Cerebellar nuclear complex (tissue), 1 donor: ENCODE data around the gene IRGC.

ENCODE experiments used
- DNase-seq, 2 experiments: peaks; one replicate each; lab custom pipeline; 2025; lab: John Stamatoyannopoulos, UW

The IRGC gene

DNA sequence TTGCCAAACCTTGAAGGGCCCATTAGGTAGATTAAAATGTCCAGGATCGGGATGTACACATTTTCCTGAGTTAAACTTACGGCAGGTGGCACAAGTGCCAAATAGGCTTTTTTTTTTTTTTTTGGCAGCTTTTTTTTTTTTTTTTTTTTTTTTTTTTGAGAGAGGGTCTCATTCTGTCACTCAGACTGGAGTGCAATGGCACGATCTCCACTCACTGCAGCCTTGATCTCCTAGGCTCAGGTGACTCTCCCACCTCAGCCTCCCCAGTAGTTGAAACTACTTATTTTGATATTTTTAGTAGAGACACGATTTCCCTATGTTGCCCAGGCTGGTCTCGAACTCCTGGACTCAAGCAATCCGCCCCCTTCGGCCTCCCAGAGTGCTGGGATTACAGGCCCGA is 9.0 kb downstream of the IRGC start:
- no peak for DNase-seq

DNA sequence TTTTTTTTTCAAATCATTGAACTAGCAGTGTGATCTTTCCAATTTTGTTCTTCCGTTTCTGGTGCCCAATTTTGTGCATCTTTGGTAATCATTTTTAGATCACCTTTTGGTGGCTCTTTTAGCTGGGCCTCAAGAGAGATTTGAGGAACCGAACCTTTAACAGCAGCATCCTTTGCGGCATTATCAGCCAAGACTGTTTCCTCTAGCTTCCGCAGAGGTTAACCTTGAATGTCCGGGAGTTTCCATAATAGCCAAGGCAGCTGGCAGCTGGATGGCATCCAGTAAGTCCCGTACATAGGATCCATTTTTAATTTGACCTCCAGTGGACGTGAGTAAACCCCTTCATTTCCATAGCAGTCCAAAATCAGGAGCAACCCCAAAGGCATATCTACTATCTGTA is 9.6 kb downstream of the IRGC start:
- no peak for DNase-seq

DNA sequence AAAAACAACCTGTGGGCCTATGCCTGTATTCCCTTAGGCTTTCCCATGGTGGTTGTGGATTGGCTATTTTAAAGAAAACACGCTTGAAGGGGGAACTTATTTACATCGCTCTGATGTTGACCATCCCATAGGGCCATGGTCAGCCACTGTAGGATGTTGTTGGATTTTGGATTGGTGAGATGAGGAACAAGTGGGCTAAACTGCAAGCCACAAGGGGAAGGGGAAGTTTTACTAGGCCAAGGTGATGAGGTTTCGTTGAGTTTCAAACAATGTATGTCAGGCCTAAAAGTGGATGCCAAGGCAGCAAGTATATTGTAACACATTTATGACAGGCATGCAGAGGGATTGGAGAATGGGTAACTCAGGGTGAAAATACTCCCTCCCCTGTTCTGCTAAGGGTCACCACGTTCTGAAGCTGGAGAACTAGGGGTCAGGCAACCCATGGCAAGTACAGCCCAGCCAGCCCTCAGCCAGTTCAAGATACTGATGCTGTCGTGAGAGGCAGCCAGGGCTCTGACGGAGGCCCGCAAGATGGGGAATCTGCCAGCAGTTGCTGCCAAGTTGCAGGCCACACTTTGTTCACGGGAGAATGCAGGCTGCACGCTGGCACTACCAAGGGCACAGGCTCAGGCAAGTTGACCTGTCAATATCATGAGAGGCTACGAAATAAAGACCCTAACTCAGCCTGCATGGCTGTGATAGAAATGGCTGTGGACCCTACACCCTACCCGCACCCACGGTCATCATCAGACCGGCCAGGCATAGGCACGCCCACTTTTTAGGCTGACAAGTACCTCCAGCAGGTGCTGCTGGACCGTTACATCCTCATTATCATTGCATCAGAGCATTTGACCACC is 11.1 kb downstream of the IRGC start:
- DNase-seq, result no peak

DNA sequence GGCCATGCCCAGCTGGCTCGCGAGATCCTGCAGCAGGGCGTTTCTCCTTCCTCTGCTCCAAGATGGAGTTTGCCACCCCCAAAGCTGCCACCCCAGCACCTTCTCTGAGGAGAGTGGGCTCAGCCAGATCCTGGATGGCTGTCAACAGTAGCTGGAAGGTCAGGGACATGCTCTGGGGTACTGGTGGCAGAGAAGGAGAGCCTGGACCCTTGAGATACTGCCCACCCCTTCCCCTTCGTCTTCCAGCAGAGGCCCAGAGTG is 11.6 kb downstream of the IRGC start:
- no peak for DNase-seq

DNA sequence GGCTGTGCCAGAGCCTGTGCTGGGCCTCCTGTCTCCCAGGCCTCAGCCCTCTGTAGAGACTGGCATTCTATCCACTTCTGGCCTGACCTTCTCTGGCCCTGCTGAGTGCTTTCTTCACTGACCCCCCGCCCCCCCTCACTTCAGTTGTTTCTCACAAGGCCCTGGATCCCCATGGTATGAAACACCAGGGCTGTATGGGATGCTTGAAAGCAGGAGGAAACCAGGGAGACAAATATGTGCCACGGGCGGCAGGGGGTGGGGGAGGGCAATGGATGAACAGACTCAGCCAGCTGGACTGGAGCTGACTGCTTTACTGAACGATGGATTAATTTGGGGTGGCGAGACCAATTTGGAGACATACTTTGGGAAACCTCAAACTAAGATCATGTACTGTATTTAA is 14.0 kb downstream of the IRGC start:
- no peak for DNase-seq

DNA sequence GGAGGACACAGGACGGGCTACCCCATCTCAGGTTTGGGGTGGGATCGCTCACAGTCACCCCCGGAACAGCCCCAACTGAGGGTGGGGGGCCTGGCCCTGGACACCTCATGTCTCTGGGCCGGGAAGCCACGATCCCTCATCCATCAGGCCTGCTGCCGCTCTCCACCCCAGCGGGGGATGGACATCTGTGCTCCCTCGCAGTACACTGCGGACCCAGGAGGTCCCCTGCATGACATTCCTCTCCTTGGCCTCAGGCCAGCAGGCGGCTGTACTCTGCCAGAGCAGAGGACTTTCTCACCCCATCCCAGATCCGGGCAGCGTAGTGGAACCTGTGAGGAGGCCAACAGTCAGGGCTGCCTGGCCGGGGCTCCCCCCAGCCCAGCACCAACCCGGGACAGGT is 15.5 kb downstream of the IRGC start:
- no peak for DNase-seq

DNA sequence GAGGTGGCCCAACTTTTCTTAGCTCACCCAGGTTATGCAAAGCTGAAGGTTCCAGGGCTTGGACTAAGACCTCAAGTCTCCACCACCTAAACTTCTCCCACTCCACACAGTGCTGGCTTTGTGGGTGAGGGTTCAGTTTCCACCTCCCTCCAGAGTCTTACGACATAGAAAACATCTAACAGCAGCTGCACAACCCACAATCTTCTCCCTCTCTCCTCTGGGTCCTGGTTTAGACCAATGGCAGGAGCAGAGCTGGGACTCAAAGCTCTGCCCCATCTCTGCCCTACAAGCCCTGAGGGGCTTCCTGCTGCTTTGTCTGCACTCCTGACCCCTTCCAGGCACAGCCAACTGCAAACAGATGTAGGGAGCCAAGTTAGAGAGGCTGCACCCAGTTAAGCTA is 16.0 kb downstream of the IRGC start:
- no peak for DNase-seq

DNA sequence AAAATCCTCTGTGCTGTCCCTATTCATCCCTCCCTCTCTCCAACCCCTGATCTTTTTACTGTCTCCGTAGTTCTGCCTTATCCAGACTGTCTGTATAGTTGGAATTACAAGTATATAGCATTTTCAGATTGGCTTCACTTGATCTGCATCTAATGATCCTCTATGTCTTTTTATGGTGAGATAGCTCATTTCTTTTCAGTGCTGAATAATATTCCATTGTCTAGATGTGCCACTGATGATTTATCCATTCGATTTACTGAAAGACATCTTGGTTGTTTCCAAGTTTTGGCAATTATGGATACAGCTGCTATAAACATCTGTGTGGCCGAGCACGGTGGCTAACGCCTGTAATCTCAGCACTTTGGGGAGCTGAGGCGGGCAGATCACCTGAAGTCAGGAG is 19.1 kb downstream of the IRGC start:
- no peak for DNase-seq

DNA sequence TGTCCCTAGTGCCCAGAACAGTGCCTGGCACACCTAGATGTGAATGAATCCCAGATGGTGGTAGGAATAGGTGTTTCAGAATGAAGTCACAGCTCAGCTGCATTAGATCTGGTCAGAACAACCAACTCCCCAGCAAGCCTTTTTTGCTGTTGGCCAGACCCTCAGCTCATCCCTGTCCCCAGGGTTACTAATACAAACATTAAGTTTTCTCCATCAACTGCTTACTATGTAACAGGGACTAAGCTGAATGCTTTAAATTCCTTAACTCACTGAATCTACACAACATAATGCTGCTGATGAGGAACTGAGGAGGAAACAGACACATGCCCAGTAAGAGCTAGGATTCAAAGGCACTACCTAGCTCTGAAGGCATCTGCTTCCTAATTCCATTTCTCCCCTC is 20.1 kb downstream of the IRGC start:
- DNase-seq, result no peak

DNA sequence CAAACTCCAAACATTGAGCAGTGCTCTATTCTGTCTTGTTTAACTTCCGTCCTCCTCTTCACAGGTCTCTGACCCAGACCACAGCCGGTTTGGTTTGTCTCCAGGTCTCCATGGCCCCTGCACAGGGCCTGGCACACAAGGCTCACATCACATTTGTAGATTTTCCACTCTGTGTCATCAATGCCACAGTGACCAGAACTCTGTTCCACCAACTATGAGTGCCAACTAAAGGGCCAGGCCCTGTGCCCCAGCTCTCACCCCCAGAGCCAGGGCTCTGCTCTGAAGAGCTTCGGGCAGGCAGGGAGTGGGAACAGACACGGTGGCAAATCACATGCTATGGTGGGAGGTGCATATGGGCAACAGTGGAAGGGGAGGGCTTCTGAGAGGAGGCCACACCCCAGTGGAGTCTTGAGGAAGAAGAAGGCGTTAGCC is 22.9 kb downstream of the IRGC start:
- no peak for DNase-seq

DNA sequence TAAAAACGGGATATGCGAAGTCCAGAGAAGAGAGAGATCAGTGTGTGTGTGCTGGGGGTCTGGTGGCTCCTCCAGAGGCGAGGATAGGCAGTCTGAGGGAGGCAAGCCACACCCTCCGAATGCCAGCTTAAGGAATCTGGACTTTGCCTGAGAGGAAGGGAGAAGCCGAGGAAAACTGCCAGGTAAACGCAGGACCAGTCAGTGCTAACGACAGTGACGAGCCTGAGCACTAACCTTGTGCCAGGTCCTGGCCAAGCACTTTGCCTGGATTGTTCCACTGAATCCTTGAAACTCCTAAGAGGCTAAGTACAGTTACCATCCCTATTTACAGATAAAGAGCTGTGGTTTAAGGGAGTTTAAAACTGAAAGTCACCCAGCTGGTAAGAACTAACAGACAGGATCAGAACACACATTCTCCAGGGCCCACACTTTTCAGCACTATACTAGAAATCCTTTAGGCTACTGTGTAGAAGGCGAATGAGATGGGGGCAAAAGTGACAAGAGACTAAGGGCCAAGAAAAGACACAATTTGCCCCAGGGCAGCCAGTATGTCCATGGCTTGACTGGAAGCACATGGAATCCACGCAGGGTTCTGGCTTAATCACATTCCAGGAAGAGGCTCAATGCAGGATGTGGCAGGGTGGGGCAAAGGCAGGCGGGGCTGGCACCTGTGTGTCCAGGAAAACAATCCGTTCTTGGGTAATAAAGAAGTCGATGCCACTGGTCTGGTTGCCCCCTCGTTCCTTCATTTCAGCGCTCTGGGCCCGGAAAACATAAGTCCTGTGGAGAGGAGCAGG is 23.8 kb downstream of the IRGC start:
- no peak for DNase-seq

DNA sequence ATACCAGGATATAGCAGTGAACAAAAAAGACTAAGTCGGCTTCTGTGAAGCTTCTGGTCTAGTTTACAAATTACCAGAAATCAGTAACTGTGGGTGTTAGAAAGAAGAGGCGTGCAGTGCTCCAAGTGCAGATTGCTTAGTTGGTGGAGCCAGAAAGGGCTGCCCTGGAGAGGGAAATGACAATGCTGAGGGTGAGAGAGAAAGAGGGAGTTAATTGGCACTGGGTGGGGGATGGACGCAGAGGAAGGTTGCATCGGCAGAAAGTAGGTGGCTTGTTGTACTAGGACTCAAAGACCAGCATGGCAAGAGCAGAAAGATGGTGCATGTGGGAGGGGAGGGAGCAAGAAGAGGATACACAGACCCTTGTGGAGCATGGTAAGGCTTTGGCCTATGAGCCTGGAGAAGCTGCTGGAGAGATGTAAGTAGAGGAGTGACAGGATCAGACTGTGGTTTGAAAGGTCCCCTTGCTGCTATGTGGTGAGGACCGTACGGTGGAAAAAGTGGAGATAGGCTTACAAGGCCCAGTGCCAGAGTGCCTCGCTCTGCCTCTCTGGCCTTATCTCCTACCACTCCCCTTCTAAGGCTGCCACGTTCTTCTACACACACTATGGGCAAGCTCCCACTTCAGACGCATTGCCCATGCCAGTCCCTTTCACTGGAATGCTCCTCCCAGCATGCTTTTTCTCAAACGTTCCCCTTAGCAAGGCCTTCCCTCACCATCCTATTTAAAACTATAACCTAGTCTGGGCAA is 25.4 kb downstream of the IRGC start:
- DNase-seq, result no peak

DNA sequence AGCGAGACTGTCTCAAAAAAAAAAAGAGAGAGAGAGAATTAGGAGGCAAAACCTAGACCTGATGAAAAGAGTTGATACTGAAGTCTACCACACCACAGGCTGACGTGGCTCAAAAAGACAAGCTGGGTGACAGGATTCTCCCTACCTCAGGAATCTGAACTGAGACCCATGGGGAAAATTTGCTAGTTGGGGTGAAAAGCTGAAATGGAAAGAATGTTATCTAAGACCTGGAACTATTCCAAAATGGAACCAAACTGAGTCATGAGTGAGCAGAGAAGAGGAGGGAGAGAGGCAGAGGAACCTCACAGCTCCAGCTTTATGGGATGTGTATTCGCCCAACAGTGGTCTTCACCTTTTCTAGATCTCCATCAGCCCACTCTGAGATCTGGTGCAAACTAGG is 27.2 kb downstream of the IRGC start:
- no peak for DNase-seq

DNA sequence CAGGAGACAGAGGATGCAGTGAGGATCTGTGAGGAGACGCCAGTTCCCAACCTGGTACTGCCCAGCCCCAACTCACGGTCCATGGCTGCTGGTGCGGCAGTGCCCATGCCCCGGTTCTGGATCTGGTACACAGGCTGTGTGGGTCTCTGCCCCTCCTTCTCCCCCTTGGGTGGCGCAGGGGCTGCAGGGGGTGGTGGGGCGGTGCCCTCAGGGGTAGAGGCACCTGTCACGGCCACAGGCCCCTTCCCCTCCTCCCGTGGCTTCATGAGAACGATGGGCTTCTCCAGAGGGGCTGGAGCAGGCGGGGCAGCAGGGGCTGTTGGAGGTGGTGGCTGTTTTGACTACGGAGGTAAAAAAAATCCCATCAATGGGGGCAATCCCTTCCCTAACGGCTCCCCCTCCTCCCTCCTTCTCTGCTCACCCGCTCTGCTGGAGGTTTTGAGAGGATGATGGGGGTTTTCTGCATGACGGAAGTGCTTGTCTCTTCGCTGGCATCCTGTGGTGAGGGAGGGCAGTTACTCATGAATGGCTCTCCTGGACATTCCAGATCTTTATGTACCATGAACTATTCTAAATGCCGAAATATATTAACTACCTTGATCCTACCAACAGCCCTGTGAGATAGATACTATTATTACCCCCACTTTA is 31.8 kb downstream of the IRGC start:
- no peak for DNase-seq

DNA sequence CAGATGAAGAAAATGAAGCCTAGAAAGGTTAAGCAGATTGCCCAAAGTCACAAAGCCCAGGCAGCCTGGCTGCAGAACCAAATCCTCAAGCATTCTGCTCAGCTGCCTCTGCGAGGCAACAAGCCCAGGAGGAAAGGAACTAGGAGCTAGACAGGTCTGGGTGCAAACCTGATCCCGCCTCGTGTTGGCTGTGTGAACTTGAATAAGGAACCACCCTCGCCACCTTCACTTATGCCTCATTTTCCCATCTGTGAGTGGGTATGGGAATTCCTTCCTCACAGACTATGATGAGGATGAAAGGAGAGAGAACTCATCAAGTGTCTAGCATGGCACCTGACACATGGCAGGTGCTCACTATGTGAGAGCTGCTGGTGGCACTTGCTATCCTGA is 32.3 kb downstream of the IRGC start:
- DNase-seq, result no peak

DNA sequence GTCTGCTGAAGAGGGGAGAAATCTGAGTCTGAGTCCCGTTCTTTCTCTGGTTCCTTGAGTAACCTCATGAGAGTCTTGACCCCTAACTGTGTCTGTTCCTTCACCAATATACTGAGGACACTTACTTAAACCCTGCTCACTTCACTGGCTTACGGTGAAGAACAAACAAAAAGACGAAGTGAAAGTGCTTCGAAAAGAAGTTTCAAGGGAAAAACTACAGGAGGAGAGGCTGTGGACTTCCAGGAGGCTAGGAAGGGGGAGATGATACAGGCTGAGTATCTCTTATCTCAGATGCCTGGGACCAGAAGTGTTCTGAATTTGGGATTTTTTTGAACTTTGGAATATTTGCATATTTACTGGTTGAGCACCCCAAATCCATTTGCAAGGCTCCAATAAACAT is 32.8 kb downstream of the IRGC start:
- DNase-seq, result no peak

DNA sequence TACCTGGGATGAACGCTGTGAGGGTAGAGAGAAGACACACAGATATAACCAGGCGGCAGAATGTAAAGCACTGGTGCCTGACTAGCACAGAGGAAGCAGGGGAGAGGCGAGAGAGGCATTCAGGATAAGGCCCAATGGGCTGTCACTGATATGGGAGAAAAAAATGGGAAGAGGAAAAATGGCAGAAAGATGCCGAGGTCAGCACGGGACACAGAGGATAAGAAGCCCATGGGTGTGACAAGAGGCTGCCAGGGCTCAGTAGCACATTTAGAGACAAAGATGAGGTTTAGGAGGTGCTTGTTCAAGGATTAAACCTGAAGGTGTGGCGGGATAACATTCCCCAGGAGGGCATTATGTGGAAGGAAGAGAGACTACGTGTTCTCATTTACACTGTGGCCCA is 33.3 kb downstream of the IRGC start:
- DNase-seq, result no peak

DNA sequence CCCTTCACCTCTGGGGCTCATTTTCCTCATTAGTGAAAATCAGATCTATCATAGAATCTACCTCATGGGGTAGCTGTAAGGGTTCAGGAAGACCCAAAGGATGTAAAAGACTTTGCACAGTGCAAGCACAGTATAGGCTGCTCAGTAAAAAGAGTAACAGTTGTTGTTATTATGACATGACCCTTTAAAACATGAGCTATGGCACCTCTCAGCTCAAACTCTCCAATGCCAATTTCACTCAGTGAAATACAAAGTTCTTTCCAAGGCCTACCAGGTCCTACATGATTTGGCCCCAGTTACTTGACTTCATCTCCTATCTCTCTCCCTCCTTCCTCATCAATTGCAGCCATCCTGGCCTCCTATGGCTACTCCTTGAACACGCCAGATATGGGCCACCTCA is 34.0 kb downstream of the IRGC start:
- no peak for DNase-seq

DNA sequence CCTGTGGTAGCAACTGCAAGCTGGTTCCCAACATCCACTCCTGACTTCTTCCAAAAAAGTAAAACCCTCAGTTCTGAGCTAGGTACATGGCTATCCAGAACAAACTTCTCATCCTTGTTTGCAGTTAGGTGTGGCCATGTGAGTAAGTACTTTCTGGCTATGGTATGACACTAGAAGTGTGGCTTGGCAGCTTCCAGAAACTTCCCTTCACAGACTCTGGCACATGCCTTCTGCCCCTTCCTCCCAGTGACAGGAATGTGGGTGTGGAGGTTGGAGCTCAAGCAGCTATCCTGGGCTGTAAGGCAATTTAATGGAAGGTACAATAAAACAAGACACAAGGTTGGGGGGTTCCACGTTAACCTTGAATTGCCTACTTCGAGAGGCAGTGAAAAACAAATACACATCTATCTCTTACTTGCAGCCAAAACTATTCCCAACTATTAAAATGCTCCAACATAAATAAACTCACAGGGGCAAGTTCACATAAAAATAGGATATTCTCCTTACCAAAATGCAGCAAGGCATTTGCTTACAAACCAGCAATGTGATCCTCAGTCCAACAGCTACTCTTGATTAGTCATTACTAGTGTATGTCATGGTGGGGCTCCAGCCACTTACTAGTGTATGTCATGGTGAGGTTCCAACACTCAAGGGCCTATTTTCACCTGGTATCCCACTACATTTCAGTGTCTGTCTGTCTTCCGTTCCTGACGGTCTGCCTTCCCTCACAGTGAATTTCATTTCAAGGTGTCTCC is 35.8 kb downstream of the IRGC start:
- DNase-seq, result no peak

DNA sequence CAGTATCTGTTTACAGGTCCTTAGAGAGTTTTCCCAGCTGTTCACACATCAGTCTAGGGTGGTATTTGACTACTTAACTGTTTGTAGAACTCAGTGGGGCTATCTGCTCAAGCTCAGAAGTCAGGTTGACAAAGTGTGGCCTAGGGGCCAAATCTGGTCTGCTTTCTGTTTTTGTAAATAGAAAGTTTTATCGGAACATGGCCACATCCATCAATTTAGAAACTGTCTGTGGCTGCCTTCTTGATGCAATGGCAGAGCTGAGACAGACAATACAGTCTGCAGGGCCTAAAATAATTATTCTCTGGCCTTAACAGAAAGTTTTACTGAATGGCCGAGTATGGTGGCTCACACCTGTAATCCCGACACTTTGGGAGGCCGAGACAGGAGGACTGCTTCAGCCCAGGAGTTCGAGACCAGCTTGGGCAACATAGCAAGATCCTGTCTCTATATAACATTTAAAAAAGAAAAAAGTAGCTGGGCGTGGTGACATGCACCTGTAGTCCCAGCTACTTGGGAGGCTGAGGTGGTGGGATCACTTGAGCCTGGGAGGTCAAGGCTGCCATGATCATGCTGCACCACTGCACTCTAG is 36.5 kb downstream of the IRGC start:
- DNase-seq, result no peak

DNA sequence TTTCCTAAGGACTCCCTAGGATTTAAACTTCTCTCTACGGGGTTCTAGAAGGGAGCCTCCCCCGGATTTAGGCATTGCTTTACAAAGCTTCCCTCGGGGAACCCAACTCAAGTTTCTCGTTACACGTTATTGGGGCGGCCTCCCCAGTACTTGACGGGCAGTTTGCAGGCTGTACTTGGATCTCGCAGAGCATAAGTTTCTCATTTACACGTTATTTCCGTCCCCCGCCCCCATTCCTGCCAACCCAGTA is 38.3 kb downstream of the IRGC start:
- DNase-seq, result no peak
